Ovary (tissue), 9 donors: ENCODE measurements around the gene GMEB2. TPM values are rescaled to one million over a fixed set of nuclear protein-coding genes. Genes with fewer than 3 reads are reported as not detected.

Experiments used
- DNase-seq, 5 donors: peaks; one replicate each; pipeline ENCODE4 v3.0.0-alpha.2; 2019 to 2020
- H3K27ac ChIP-seq, 2 donors: fragments of 200-600 bp; one replicate each; pipeline versions ENCODE4 v1.5.1 to v1.8.0; 2019 to 2022
- H3K27me3 ChIP-seq: fragments of 200-600 bp; one replicate; pipeline ENCODE4 v1.8.0; 2022
- H3K36me3 ChIP-seq: fragments of 200-600 bp; sonication (generic); one replicate; pipeline ENCODE4 v1.5.1; 2019
- H3K4me1 ChIP-seq: one replicate; pipeline ENCODE4 v1.8.1; 2013; ENCODE audit warnings: mild to moderate bottlenecking, moderate library complexity; ENCODE audit not compliant: insufficient read depth
- H3K4me3 ChIP-seq: fragments of 200-600 bp; sonication (generic); one replicate; pipeline ENCODE4 v1.5.1; 2017
- H3K9me3 ChIP-seq, 2 donors: fragments of 200-600 bp in 1 of 2; sonication (generic) in 1 of 2; one replicate each; pipeline versions ENCODE4 v1.5.1 to v1.8.1; 2013 to 2019; ENCODE audit warnings: mild to moderate bottlenecking in 1 of 2, moderate library complexity in 1 of 2
- CTCF ChIP-seq, 3 donors: fragments of 450-650 bp in 2 of 3; fragments of 200-600 bp in 1 of 3; IDR thresholded peaks; one replicate each; pipeline versions ENCODE4 v1.5.1 to v1.8.0; 2016 to 2022; ENCODE audit warnings: antibody characterized with exemption in 3 of 3, mild to moderate bottlenecking in 1 of 3
- EP300 ChIP-seq: sonication (generic); formaldehyde crosslinking; IDR thresholded peaks from one replicate; pipeline ENCODE4 v1.6.1; 2017; ENCODE audit warnings: antibody characterized with exemption
- POLR2A ChIP-seq: fragments of 450-650 bp; IDR thresholded peaks from one replicate; pipeline ENCODE4 v1.6.1; 2017; ENCODE audit warnings: antibody characterized with exemption, mild to moderate bottlenecking, moderate library complexity
- WGBS, 3 donors: extraction: QIAGEN DNeasy Blood & Tissue Kit in 1 of 3; methylation state at CpG; one replicate each; pipeline versions ENCODE4 v1.1.5 to v1.1.7; 2013 to 2017; 5-methylcytosine and 5-hydroxymethylcytosine counted together
- intact Hi-C, 4 donors: fragments of 100-400 bp; cut with DNase I; formaldehyde crosslinking; loops; one replicate each; pipeline versions ENCODE4 v1.11.0 to v1.15.1; 2022 to 2023
- polyA plus RNA-seq, 2 donors: library from polyadenylated mRNA; stranded (reverse); fragments of 200-250 nt in 1 of 2; fragments of 350-450 nt in 1 of 2; fragmentation: Illumina TruSeq in 1 of 2; extraction: RNeasy Lipid Tissue Mini Kit (QIAGEN cat#74804) in 1 of 2; gene quantifications; one replicate each; pipeline ENCODE4 v1.2.3, GENCODE V29; 2013 to 2014
- total RNA-seq, 7 donors: library from RNA; depleted of rRNA in 2 of 7; stranded (reverse); fragments of >200 nt in 2 of 7; fragmentation: NEBNext Ultra II Directional in 3 of 7; extraction: Animal tissue kit (Norgen Biotek cat#: 25700) in 3 of 7; gene quantifications; one replicate each; pipeline versions ENCODE4 v1.1.0 to v1.2.4, GENCODE V29; 2016 to 2023
- donor health status: DM: no; HTN: no; CAD: no; lungs with moderate emphysema.
- donor health status: DM: no; HTN: no; CAD: no.
- donor health status: Bipolar disorder and iron deficiency.
- donor health status: DM: yes; HTN: yes; CAD: no.
- donor health status: DM: no; HTN: no; CAD: no.
- donor health status: DM: yes; HTN: yes; CAD: no.

Gene GMEB2
- total and polyA plus RNA-seq, 9 donors = 4.1 to 14.7 (median 9.7) TPM

GRCh38 chr20:63612276-63612931 is 14.5 kb downstream of the GMEB2 start:
- DNase-seq = no peak
- H3K4me1 ChIP-seq = no peaks in the 10 kb centered on the region
- no peak overlapping the region for H3K27ac ChIP-seq
- H3K27me3 ChIP-seq = no peaks in the 10 kb centered on the region
- no peak overlapping the region for H3K4me3 ChIP-seq
- H3K36me3 ChIP-seq = no peaks in the 10 kb centered on the region
- TF ChIP-seq EP300 (no peak), POLR2A (no peak), CTCF (IDR thresholded peaks at IDR 0.05) (no peak)
- WGBS, 3 donors = 79 to 86% (median 81%) methylated on average over 20 of the region's 20 CpGs
- intact Hi-C loops = no loop called here
- no peaks in the 10 kb centered on the region for H3K9me3 ChIP-seq

- intact Hi-C loops = no loop called here
- Histone ChIP-seq H3K4me1 (no peaks in the 10 kb centered on the region), H3K4me3 (no peak overlapping the region), H3K27me3 (no peaks in the 10 kb centered on the region), H3K36me3 (no peaks in the 10 kb centered on the region), H3K9me3 (no peaks in the 10 kb centered on the region), H3K27ac (no peak overlapping the region)
- 90 to 91% (median 90%) methylated on average over 10 of the region's 10 CpGs for WGBS, 3 donors
- TF ChIP-seq CTCF (IDR thresholded peaks at IDR 0.05) (no peak), POLR2A (no peak), EP300 (no peak)
- no peak for DNase-seq
Observed at GRCh38 chr20:63611646-63612045, 15.3 kb downstream of the GMEB2 start.

GRCh38 chr20:63610581-63611435 is 16.1 kb downstream of the GMEB2 start:
- no peaks in the 10 kb centered on the region for H3K27me3 ChIP-seq
- no peak overlapping the region for H3K27ac ChIP-seq
- H3K36me3 ChIP-seq = no peaks in the 10 kb centered on the region
- no peak for DNase-seq
- 90 to 92% (median 90%) methylated on average over 17 of the region's 17 CpGs for WGBS, 3 donors
- intact Hi-C loops = no loop called here
- no peaks in the 10 kb centered on the region for H3K9me3 ChIP-seq
- TF ChIP-seq POLR2A (no peak), EP300 (no peak), CTCF (IDR thresholded peaks at IDR 0.05) (no peak)
- H3K4me1 ChIP-seq = no peaks in the 10 kb centered on the region
- H3K4me3 ChIP-seq = no peak overlapping the region

- intact Hi-C loops = no loop called here
- Histone ChIP-seq H3K4me3 (no peak overlapping the region), H3K4me1 (no peaks in the 10 kb centered on the region), H3K27ac (no peak overlapping the region), H3K36me3 (no peaks in the 10 kb centered on the region), H3K27me3 (no peaks in the 10 kb centered on the region), H3K9me3 (no peaks in the 10 kb centered on the region)
- no peak for TF ChIP-seq CTCF (IDR thresholded peaks at IDR 0.05)
- TF ChIP-seq POLR2A = no peak
- TF ChIP-seq EP300 = no peak
- 97 to 98% (median 98%) methylated on average over 9 of the region's 9 CpGs for WGBS, 3 donors
- DNase-seq = no peak
Observed at GRCh38 chr20:63606686-63607085, 20.2 kb downstream of the GMEB2 start.
